ENCODE data around the gene USP3. TPM values are rescaled to one million over a fixed set of nuclear protein-coding genes. Genes with fewer than 3 reads are reported as not detected.

Gene USP3
- total and polyA plus RNA-seq, 8 donors = 37.4 to 80.7 (median 42.3) TPM

- Histone ChIP-seq H3K36me3 (peaks cover 0 to 12% of the 10 kb centered on the region in 2 donors), H3K9me3 (no peaks in the 10 kb centered on the region), H3K27ac (peak overlapping the region in 1 of 2 donors; percentile 67), H3K4me3 (no peak overlapping the region), H3K4me1 (peaks cover 21 to 45% of the 10 kb centered on the region in 2 donors), H3K27me3 (no peaks in the 10 kb centered on the region)
- no peak for TF ChIP-seq CTCF (IDR thresholded peaks at IDR 0.05)
- ATAC-seq (no peak), DNase-seq (no peak)
- intact Hi-C loops (cut with DNase I) = loop anchor here in 1 of 2 donors (10.0 kb wide), 1 partner anchor 94 kb away; the partner anchor contains the start of gene USP3
These were observed 94.3 kb downstream of the USP3 start for GRCh38 chr15:63598473-63599400.

- Histone ChIP-seq H3K36me3 (peaks cover 0 to 4% of the 10 kb centered on the region in 2 donors), H3K4me1 (peaks cover 21 to 45% of the 10 kb centered on the region in 2 donors), H3K27me3 (no peaks in the 10 kb centered on the region), H3K9me3 (no peaks in the 10 kb centered on the region), H3K4me3 (peak overlapping the region; percentile 57 to 62), H3K27ac (peak overlapping the region; percentile 79 to 90)
- DNase-seq (peak in 2 of 4 donors; percentile 81 to 90), ATAC-seq (peak; percentile 66)
- peak; percentile 43 to 46 for TF ChIP-seq CTCF (IDR thresholded peaks at IDR 0.05)
- intact Hi-C loops (cut with DNase I) = loop anchor here in 1 of 2 donors (10.0 kb wide), 1 partner anchor 95 kb away; the partner anchor contains the start of gene USP3
These were observed 95.1 kb downstream of the USP3 start for GRCh38 chr15:63599401-63600000.

GRCh38 chr15:63600001-63600615 is 95.7 kb downstream of the USP3 start:
- H3K9me3 ChIP-seq = no peaks in the 10 kb centered on the region
- no peaks in the 10 kb centered on the region for H3K27me3 ChIP-seq
- DNase-seq = no peak
- intact Hi-C loops (cut with DNase I) = no loop called here
- H3K4me3 ChIP-seq = peak overlapping the region; percentile 57 to 62
- peak; percentile 20 for ATAC-seq
- H3K27ac ChIP-seq = peak overlapping the region; percentile 79 to 90
- H3K4me1 ChIP-seq = peaks cover 21 to 46% of the 10 kb centered on the region in 2 donors
- no peak for TF ChIP-seq CTCF (IDR thresholded peaks at IDR 0.05)
- no peaks in the 10 kb centered on the region for H3K36me3 ChIP-seq

GRCh38 chr15:63600616-63601025 is 96.2 kb downstream of the USP3 start:
- no peaks in the 10 kb centered on the region for H3K9me3 ChIP-seq

More at GRCh38 chr15:63600616-63601025, 96.2 kb downstream of the USP3 start:
- peak overlapping the region; percentile 79 to 90 for H3K27ac ChIP-seq
- no peaks in the 10 kb centered on the region for H3K36me3 ChIP-seq
- intact Hi-C loops (cut with DNase I) = no loop called here
- H3K4me1 ChIP-seq = peaks cover 21 to 51% of the 10 kb centered on the region in 2 donors
- no peaks in the 10 kb centered on the region for H3K27me3 ChIP-seq
- TF ChIP-seq CTCF (IDR thresholded peaks at IDR 0.05) = no peak
- H3K4me3 ChIP-seq = peak overlapping the region; percentile 57 to 62
- peak; percentile 90 to 96 (median 94) for DNase-seq
- ATAC-seq = peak; percentile 82

Measured in left lung (tissue), 10 donors.